ENCODE results near the gene RHBDF2.

- TF ChIP-seq POLR2A (IDR thresholded peaks at IDR 0.05) = no peak
- no peak for TF ChIP-seq CTCF (IDR thresholded peaks at IDR 0.05)
Observed at GRCh38 chr17:76431509-76431908, 69.7 kb downstream of the RHBDF2 start.
